Ishikawa (cell line): ENCODE measurements around the gene FBXO36.

Source experiments
- CEBPB ChIP-seq: IDR thresholded peaks from 2 replicates; pipeline ENCODE4 v1.6.1; 2012
- CREB1 ChIP-seq: IDR thresholded peaks from 2 replicates; pipeline ENCODE4 v1.6.1; 2012; ENCODE audit warnings: low read depth
- EGR1 ChIP-seq: IDR thresholded peaks from 2 replicates; pipeline ENCODE4 v1.6.1; 2012
- EP300 ChIP-seq: IDR thresholded peaks from 2 replicates; pipeline ENCODE4 v1.6.1; 2012; ENCODE audit warnings: borderline replicate concordance
- MAX ChIP-seq: IDR thresholded peaks from 2 replicates; pipeline ENCODE4 v1.6.1; 2012
- RAD21 ChIP-seq: IDR thresholded peaks from 2 replicates; pipeline ENCODE4 v1.6.1; 2012; ENCODE audit warnings: low read depth
- REST ChIP-seq: IDR thresholded peaks from 2 replicates; pipeline ENCODE4 v1.6.1; 2012; ENCODE audit warnings: low read depth, mild to moderate bottlenecking
- TAF1 ChIP-seq: IDR thresholded peaks from 2 replicates; pipeline ENCODE4 v1.6.1; 2012; ENCODE audit warnings: low read depth, mild to moderate bottlenecking
- TCF12 ChIP-seq: IDR thresholded peaks from 2 replicates; pipeline ENCODE4 v1.6.1; 2012; ENCODE audit warnings: low read depth
- TEAD4 ChIP-seq: IDR thresholded peaks from 2 replicates; pipeline ENCODE4 v1.6.1; 2012
- USF1 ChIP-seq: IDR thresholded peaks from 2 replicates; pipeline ENCODE4 v1.6.1; 2012
- YY1 ChIP-seq: IDR thresholded peaks from 2 replicates; pipeline ENCODE4 v1.6.1; 2012; ENCODE audit warnings: low read depth
- ZBTB7A ChIP-seq: IDR thresholded peaks from 2 replicates; pipeline ENCODE4 v1.6.1; 2012; ENCODE audit warnings: low read depth

GRCh38 chr2:229943770-229944449 is 21.6 kb downstream of the FBXO36 start:
- no peak for TF ChIP-seq MAX
- TF ChIP-seq REST: no peak
- no peak for TF ChIP-seq CEBPB
- TF ChIP-seq YY1: no peak
- no peak for TF ChIP-seq EP300
- no peak for TF ChIP-seq TAF1
- TF ChIP-seq EGR1: no peak
- TF ChIP-seq RAD21: no peak
- no peak for TF ChIP-seq ZBTB7A
- no peak for TF ChIP-seq USF1
- no peak for TF ChIP-seq TCF12
- TF ChIP-seq CREB1: no peak
- no peak for TF ChIP-seq TEAD4
